ENCODE measurements around the gene ZNF275.

ZNF275 gene

DNA sequence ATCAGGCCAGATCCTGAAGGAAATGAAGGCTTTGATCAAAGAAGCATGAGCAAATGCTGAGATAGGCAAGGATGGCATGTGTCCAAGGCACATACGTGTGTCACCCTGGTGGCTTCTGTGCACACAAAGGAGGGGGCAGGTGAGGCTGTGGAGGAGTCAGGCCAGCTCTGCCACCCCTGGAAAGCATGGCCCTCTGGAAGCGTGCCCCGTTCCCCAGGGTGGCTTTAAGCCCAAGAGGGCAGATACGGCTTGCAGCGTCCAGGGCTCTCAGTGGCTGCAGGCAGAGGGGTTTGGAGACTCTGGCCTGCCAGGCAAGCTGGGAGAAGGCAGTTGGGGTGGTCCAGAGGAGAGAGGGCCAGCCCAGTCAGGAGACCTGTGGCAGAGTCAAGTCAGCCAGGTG lies 41.6 kb downstream of the ZNF275 start:
- H3K23ac ChIP-seq (ENCODE audit: low read length) = no peak overlapping the region
- H2AK5ac ChIP-seq (ENCODE audit: low read length) = no peak overlapping the region
- no peak overlapping the region for H2BK120ac ChIP-seq (ENCODE audit: insufficient read depth, low read length, poor library complexity)
- no peaks in the 10 kb centered on the region for H3K79me2 ChIP-seq (ENCODE audit: control insufficient read depth, insufficient read depth, low read length, poor library complexity)
- no peaks in the 10 kb centered on the region for H3K9me3 ChIP-seq (ENCODE audit: insufficient read depth, low read depth, low read length)
- DNase-seq = no peak
- no peak overlapping the region for H3K4me2 ChIP-seq (ENCODE audit: low read length)
- no peak overlapping the region for H4K91ac ChIP-seq (ENCODE audit: low read depth, low read length)
- no peak overlapping the region for H3K27ac ChIP-seq (ENCODE audit: low read depth, low read length)
- no peak overlapping the region for H3K4me3 ChIP-seq (ENCODE audit: low read depth, low read length)
- no peak overlapping the region for H3K14ac ChIP-seq (ENCODE audit: low read length)
- no peak overlapping the region for H2BK5ac ChIP-seq (ENCODE audit: low read depth, low read length, poor library complexity)
- no peak overlapping the region for H4K12ac ChIP-seq (ENCODE audit: low read depth, low read length)
- H3K9ac ChIP-seq (ENCODE audit: low read length) = no peak overlapping the region
- WGBS (ENCODE audit: extremely low coverage, insufficient coverage, insufficient read length) = no CpG with 5 or more reads among the region's 5 CpGs
- no peaks in the 10 kb centered on the region for H3K36me3 ChIP-seq (ENCODE audit: control insufficient read depth in 1 of 2, insufficient read depth in 2 of 2, low read length in 2 of 2)
- no peak overlapping the region for H3K18ac ChIP-seq (ENCODE audit: low read length)
- no peaks in the 10 kb centered on the region for H3K4me1 ChIP-seq (ENCODE audit: control insufficient read depth in 1 of 2, insufficient read depth in 2 of 2, low read length in 2 of 2)
- H2AFZ ChIP-seq (ENCODE audit: insufficient read depth, low read length, poor library complexity) = no peak overlapping the region
- no peak overlapping the region for H4K8ac ChIP-seq (ENCODE audit: low read depth, low read length)
- H3K79me1 ChIP-seq (ENCODE audit: low read length) = no peaks in the 10 kb centered on the region
- no peak overlapping the region for H3K4ac ChIP-seq (ENCODE audit: low read depth, low read length)
- no peaks in the 10 kb centered on the region for H3K27me3 ChIP-seq (ENCODE audit: insufficient read depth, low read length)
- no peak overlapping the region for H2BK12ac ChIP-seq (ENCODE audit: low read length)

DNA sequence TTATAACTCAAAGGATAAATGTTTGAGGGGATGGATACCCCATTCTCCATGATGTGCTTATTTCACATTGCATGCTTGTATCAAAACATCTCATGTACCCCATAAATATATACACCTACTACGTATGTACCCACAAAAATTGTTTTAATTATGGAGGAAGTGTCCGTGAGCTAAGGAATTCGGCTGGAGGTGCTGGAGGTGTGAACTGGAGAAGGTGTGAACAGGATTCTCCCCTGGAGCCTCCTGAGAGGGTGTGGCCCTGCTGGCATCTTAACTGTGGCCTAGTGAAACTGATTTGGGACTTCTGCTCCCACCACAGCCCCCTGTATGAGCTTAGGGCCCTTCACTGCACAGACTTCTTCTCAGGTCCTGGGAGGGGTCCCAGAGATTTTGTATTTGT lies 43.8 kb downstream of the ZNF275 start:
- no peak overlapping the region for H2BK120ac ChIP-seq (ENCODE audit: insufficient read depth, low read length, poor library complexity)
- no peak overlapping the region for H2BK12ac ChIP-seq (ENCODE audit: low read length)
- H3K4me1 ChIP-seq (ENCODE audit: control insufficient read depth in 1 of 2, insufficient read depth in 2 of 2, low read length in 2 of 2) = no peaks in the 10 kb centered on the region
- no peak overlapping the region for H3K27ac ChIP-seq (ENCODE audit: low read depth, low read length)
- H3K4me2 ChIP-seq (ENCODE audit: low read length) = no peak overlapping the region
- no peak overlapping the region for H2AK5ac ChIP-seq (ENCODE audit: low read length)
- WGBS (ENCODE audit: extremely low coverage, insufficient coverage, insufficient read length) = no CpG with 5 or more reads among the region's 3 CpGs
- no peak overlapping the region for H4K8ac ChIP-seq (ENCODE audit: low read depth, low read length)
- H2AFZ ChIP-seq (ENCODE audit: insufficient read depth, low read length, poor library complexity) = no peak overlapping the region
- H3K27me3 ChIP-seq (ENCODE audit: insufficient read depth, low read length) = no peaks in the 10 kb centered on the region
- DNase-seq = no peak
- H3K9ac ChIP-seq (ENCODE audit: low read length) = no peak overlapping the region
- no peaks in the 10 kb centered on the region for H3K36me3 ChIP-seq (ENCODE audit: control insufficient read depth in 1 of 2, insufficient read depth in 2 of 2, low read length in 2 of 2)
- no peak overlapping the region for H3K4me3 ChIP-seq (ENCODE audit: low read depth, low read length)
- no peak overlapping the region for H3K23ac ChIP-seq (ENCODE audit: low read length)
- H3K79me1 ChIP-seq (ENCODE audit: low read length) = no peaks in the 10 kb centered on the region
- H3K79me2 ChIP-seq (ENCODE audit: control insufficient read depth, insufficient read depth, low read length, poor library complexity) = no peaks in the 10 kb centered on the region
- H2BK5ac ChIP-seq (ENCODE audit: low read depth, low read length, poor library complexity) = no peak overlapping the region
- H3K18ac ChIP-seq (ENCODE audit: low read length) = no peak overlapping the region
- no peak overlapping the region for H4K12ac ChIP-seq (ENCODE audit: low read depth, low read length)
- no peak overlapping the region for H3K14ac ChIP-seq (ENCODE audit: low read length)
- no peak overlapping the region for H3K4ac ChIP-seq (ENCODE audit: low read depth, low read length)
- no peak overlapping the region for H4K91ac ChIP-seq (ENCODE audit: low read depth, low read length)
- peaks cover 4% of the 10 kb centered on the region for H3K9me3 ChIP-seq (ENCODE audit: insufficient read depth, low read depth, low read length)

DNA sequence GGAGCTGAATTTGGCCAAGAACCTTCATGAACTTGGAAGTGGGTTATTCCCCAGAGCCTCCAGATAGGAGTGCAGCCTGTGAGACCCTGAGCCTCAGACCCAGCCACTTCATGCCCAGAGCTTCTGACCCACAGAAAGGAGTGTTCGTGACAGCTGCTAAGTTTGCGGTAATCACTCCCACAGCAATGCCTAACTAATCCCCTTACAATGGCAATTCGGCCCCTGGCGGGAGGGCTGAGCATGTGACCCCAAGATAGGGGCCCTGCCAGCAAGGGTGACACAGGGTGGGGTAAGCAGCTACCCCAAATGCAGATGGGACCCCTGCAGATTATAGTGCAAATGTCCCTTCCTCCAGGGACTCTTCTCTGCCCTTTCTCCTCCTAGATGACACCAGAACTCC lies 44.7 kb downstream of the ZNF275 start:
- H2BK5ac ChIP-seq (ENCODE audit: low read depth, low read length, poor library complexity) = no peak overlapping the region
- H2BK120ac ChIP-seq (ENCODE audit: insufficient read depth, low read length, poor library complexity) = no peak overlapping the region
- H3K18ac ChIP-seq (ENCODE audit: low read length) = no peak overlapping the region
- H3K14ac ChIP-seq (ENCODE audit: low read length) = no peak overlapping the region
- no peak overlapping the region for H3K4ac ChIP-seq (ENCODE audit: low read depth, low read length)
- no peak overlapping the region for H2BK12ac ChIP-seq (ENCODE audit: low read length)
- no peak overlapping the region for H4K91ac ChIP-seq (ENCODE audit: low read depth, low read length)
- H3K27me3 ChIP-seq (ENCODE audit: insufficient read depth, low read length) = no peaks in the 10 kb centered on the region
- no peaks in the 10 kb centered on the region for H3K36me3 ChIP-seq (ENCODE audit: control insufficient read depth in 1 of 2, insufficient read depth in 2 of 2, low read length in 2 of 2)
- no peak overlapping the region for H3K9ac ChIP-seq (ENCODE audit: low read length)
- H4K12ac ChIP-seq (ENCODE audit: low read depth, low read length) = no peak overlapping the region
- no CpG with 5 or more reads among the region's 4 CpGs for WGBS (ENCODE audit: extremely low coverage, insufficient coverage, insufficient read length)
- no peak overlapping the region for H2AK5ac ChIP-seq (ENCODE audit: low read length)
- peaks cover 11% of the 10 kb centered on the region for H3K9me3 ChIP-seq (ENCODE audit: insufficient read depth, low read depth, low read length)
- no peak overlapping the region for H4K8ac ChIP-seq (ENCODE audit: low read depth, low read length)
- no peak overlapping the region for H3K27ac ChIP-seq (ENCODE audit: low read depth, low read length)
- no peak for DNase-seq
- H3K79me1 ChIP-seq (ENCODE audit: low read length) = no peaks in the 10 kb centered on the region
- no peak overlapping the region for H3K23ac ChIP-seq (ENCODE audit: low read length)
- H3K4me2 ChIP-seq (ENCODE audit: low read length) = no peak overlapping the region
- no peaks in the 10 kb centered on the region for H3K4me1 ChIP-seq (ENCODE audit: control insufficient read depth in 1 of 2, insufficient read depth in 2 of 2, low read length in 2 of 2)
- no peak overlapping the region for H2AFZ ChIP-seq (ENCODE audit: insufficient read depth, low read length, poor library complexity)
- no peaks in the 10 kb centered on the region for H3K79me2 ChIP-seq (ENCODE audit: control insufficient read depth, insufficient read depth, low read length, poor library complexity)
- no peak overlapping the region for H3K4me3 ChIP-seq (ENCODE audit: low read depth, low read length)

DNA sequence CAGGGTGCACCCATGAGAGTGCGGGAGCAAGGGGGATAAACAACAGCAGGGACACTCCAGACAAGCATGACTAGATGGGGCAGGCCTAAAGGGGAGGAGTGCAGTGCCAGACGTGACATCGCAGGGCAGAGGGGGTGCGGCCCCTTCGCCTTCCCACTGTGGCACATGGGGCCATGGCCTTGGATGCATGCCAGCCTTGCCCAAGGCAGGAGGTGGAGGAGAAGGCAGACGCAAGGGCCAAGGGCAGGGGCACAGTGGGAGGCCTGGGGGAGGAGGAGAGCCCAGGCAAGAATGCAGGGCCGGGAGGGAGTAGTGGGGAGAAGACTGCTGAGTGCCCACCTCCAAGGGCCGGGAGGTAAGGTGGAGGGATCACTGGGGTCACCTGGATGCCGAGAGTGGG lies 45.6 kb downstream of the ZNF275 start:
- Histone ChIP-seq H3K23ac (ENCODE audit: low read length) (no peak overlapping the region), H3K4me1 (ENCODE audit: control insufficient read depth in 1 of 2, insufficient read depth in 2 of 2, low read length in 2 of 2) (no peaks in the 10 kb centered on the region), H2BK12ac (ENCODE audit: low read length) (no peak overlapping the region), H4K91ac (ENCODE audit: low read depth, low read length) (no peak overlapping the region), H3K9me3 (ENCODE audit: insufficient read depth, low read depth, low read length) (peaks cover 11% of the 10 kb centered on the region), H4K12ac (ENCODE audit: low read depth, low read length) (no peak overlapping the region), H2AK5ac (ENCODE audit: low read length) (no peak overlapping the region), H3K4me3 (ENCODE audit: low read depth, low read length) (no peak overlapping the region), H2AFZ (ENCODE audit: insufficient read depth, low read length, poor library complexity) (no peak overlapping the region), H3K27me3 (ENCODE audit: insufficient read depth, low read length) (no peaks in the 10 kb centered on the region), H2BK5ac (ENCODE audit: low read depth, low read length, poor library complexity) (no peak overlapping the region), H4K8ac (ENCODE audit: low read depth, low read length) (no peak overlapping the region), H3K27ac (ENCODE audit: low read depth, low read length) (no peak overlapping the region), H3K79me1 (ENCODE audit: low read length) (no peaks in the 10 kb centered on the region), H3K4ac (ENCODE audit: low read depth, low read length) (no peak overlapping the region), H3K36me3 (ENCODE audit: control insufficient read depth in 1 of 2, insufficient read depth in 2 of 2, low read length in 2 of 2) (no peaks in the 10 kb centered on the region), H3K4me2 (ENCODE audit: low read length) (no peak overlapping the region), H2BK120ac (ENCODE audit: insufficient read depth, low read length, poor library complexity) (no peak overlapping the region), H3K79me2 (ENCODE audit: control insufficient read depth, insufficient read depth, low read length, poor library complexity) (no peaks in the 10 kb centered on the region), H3K9ac (ENCODE audit: low read length) (no peak overlapping the region), H3K14ac (ENCODE audit: low read length) (no peak overlapping the region), H3K18ac (ENCODE audit: low read length) (no peak overlapping the region)
- WGBS (ENCODE audit: extremely low coverage, insufficient coverage, insufficient read length) = no CpG with 5 or more reads among the region's 9 CpGs
- DNase-seq = no peak

Data from trophoblast cell (in vitro differentiated cells and primary cell).